Loucy (cell line): ENCODE measurements around the gene TTLL1.

Source experiments
- CTCF ChIP-seq: fragments of 200-600 bp; sonication (generic); conservative IDR thresholded peaks from 2 replicates; pipeline ENCODE4 v1.5.1; 2014; ENCODE audit warnings: mild to moderate bottlenecking, antibody characterized with exemption, low read length
- EZH2phosphoT487 ChIP-seq: fragments of 200-600 bp; IDR thresholded peaks from 2 replicates; pipeline ENCODE4 v1.6.1; 2018; ENCODE audit warnings: antibody characterized with exemption, mild to moderate bottlenecking, moderate library complexity, borderline replicate concordance

GRCh38 chr22:43088627-43088983 lies 586 bp downstream of the TTLL1 start:
- TF ChIP-seq CTCF (no peak), EZH2phosphoT487 (no peak)
